ENCODE measurements around the gene SNAPC1. TPM values are rescaled to one million over a fixed set of nuclear protein-coding genes. Genes with fewer than 3 reads are reported as not detected.

Gene SNAPC1
- total and polyA plus RNA-seq, 10 of the 15 experiments (the other 5 are each of a cell fraction or from before 2014, with no cell fraction given), result 4.5 to 12.0 (median 7.4) TPM

GRCh38 chr14:61759878-61760277, 2.3 kb upstream of the SNAPC1 start:
- Histone ChIP-seq H3K4me1 (ENCODE audit: control insufficient read depth, insufficient read depth, low read length) (no peaks in the 10 kb centered on the region; the same call in 1 of the 2 replicates), H3K4me2 (ENCODE audit: control insufficient read depth, insufficient read depth) (no peak overlapping the region), H2AFZ (ENCODE audit: control insufficient read depth, low read depth, low read length) (no peak overlapping the region), H3K4me3 (no peak overlapping the region), H4K20me1 (ENCODE audit: control insufficient read depth, insufficient read depth) (no peaks in the 10 kb centered on the region), H3K79me2 (ENCODE audit: control insufficient read depth, insufficient read depth, low read length) (peaks cover 27% of the 10 kb centered on the region), H3K36me3 (ENCODE audit: control insufficient read depth in 2 of 2, insufficient read depth in 2 of 2, low read length in 1 of 2) (no peaks in the 10 kb centered on the region), H3K9me3 (replicated peaks; ENCODE audit: control insufficient read depth, insufficient read depth, low read length) (no peaks in the 10 kb centered on the region), H3K9ac (ENCODE audit: control insufficient read depth, insufficient read depth, low read length) (no peak overlapping the region), H3K27ac (ENCODE audit: control insufficient read depth, insufficient read depth) (no peak overlapping the region), H3K27me3 (replicated peaks in 1 of 2; ENCODE audit: control insufficient read depth in 2 of 2, insufficient read depth in 2 of 2, low read length in 1 of 2) (no peaks in the 10 kb centered on the region)
- TF ChIP-seq KDM1A (IDR thresholded peaks at IDR 0.05; ENCODE audit: borderline replicate concordance), result no peak
- TF ChIP-seq RB1 (IDR thresholded peaks at IDR 0.05; ENCODE audit: borderline replicate concordance), result no peak
- TF ChIP-seq, protein P1, sequence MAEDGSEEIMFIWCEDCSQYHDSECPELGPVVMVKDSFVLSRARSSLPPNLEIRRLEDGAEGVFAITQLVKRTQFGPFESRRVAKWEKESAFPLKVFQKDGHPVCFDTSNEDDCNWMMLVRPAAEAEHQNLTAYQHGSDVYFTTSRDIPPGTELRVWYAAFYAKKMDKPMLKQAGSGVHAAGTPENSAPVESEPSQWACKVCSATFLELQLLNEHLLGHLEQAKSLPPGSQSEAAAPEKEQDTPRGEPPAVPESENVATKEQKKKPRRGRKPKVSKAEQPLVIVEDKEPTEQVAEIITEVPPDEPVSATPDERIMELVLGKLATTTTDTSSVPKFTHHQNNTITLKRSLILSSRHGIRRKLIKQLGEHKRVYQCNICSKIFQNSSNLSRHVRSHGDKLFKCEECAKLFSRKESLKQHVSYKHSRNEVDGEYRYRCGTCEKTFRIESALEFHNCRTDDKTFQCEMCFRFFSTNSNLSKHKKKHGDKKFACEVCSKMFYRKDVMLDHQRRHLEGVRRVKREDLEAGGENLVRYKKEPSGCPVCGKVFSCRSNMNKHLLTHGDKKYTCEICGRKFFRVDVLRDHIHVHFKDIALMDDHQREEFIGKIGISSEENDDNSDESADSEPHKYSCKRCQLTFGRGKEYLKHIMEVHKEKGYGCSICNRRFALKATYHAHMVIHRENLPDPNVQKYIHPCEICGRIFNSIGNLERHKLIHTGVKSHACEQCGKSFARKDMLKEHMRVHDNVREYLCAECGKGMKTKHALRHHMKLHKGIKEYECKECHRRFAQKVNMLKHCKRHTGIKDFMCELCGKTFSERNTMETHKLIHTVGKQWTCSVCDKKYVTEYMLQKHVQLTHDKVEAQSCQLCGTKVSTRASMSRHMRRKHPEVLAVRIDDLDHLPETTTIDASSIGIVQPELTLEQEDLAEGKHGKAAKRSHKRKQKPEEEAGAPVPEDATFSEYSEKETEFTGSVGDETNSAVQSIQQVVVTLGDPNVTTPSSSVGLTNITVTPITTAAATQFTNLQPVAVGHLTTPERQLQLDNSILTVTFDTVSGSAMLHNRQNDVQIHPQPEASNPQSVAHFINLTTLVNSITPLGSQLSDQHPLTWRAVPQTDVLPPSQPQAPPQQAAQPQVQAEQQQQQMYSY (CRISPR knock-in tag; IDR thresholded peaks at IDR 0.05), result no peak
- no peak for TF ChIP-seq RAD21 (IDR thresholded peaks at IDR 0.05; ENCODE audit: insufficient read depth, low read depth, low read length)
- TF ChIP-seq RELA (IDR thresholded peaks at IDR 0.05; ENCODE audit: borderline replicate concordance, partially characterized antibody), result no peak
- TF ChIP-seq ZNF24 (IDR thresholded peaks at IDR 0.05), result no peak
- TF ChIP-seq, protein P2, sequence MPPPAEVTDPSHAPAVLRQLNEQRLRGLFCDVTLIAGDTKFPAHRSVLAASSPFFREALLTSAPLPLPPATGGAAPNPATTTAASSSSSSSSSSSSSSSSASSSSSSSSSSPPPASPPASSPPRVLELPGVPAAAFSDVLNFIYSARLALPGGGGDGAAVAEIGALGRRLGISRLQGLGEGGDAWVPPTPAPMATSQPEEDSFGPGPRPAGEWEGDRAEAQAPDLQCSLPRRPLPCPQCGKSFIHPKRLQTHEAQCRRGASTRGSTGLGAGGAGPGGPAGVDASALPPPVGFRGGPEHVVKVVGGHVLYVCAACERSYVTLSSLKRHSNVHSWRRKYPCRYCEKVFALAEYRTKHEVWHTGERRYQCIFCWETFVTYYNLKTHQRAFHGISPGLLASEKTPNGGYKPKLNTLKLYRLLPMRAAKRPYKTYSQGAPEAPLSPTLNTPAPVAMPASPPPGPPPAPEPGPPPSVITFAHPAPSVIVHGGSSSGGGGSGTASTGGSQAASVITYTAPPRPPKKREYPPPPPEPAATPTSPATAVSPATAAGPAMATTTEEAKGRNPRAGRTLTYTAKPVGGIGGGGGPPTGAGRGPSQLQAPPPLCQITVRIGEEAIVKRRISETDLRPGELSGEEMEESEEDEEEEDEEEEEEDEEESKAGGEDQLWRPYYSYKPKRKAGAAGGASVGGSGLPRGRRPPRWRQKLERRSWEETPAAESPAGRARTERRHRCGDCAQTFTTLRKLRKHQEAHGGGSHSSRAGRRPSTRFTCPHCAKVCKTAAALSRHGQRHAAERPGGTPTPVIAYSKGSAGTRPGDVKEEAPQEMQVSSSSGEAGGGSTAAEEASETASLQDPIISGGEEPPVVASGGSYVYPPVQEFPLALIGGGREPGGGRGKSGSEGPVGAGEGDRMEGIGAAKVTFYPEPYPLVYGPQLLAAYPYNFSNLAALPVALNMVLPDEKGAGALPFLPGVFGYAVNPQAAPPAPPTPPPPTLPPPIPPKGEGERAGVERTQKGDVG (CRISPR knock-in tag; IDR thresholded peaks at IDR 0.05), result no peak
- TF ChIP-seq, protein P3, sequence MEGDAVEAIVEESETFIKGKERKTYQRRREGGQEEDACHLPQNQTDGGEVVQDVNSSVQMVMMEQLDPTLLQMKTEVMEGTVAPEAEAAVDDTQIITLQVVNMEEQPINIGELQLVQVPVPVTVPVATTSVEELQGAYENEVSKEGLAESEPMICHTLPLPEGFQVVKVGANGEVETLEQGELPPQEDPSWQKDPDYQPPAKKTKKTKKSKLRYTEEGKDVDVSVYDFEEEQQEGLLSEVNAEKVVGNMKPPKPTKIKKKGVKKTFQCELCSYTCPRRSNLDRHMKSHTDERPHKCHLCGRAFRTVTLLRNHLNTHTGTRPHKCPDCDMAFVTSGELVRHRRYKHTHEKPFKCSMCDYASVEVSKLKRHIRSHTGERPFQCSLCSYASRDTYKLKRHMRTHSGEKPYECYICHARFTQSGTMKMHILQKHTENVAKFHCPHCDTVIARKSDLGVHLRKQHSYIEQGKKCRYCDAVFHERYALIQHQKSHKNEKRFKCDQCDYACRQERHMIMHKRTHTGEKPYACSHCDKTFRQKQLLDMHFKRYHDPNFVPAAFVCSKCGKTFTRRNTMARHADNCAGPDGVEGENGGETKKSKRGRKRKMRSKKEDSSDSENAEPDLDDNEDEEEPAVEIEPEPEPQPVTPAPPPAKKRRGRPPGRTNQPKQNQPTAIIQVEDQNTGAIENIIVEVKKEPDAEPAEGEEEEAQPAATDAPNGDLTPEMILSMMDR (IDR thresholded peaks at IDR 0.05 in 2 of 3, conservative IDR thresholded peaks at IDR 0.05 in 1 of 3; ENCODE audit: control insufficient read depth in 2 of 3, extremely low read depth in 1 of 3, insufficient read depth in 1 of 3, low read depth in 3 of 3, low read length in 3 of 3), result no peak
- TF ChIP-seq ATF3 (IDR thresholded peaks at IDR 0.05; ENCODE audit: borderline replicate concordance, extremely low read depth, low read depth, low read length), result no peak
- TF ChIP-seq, protein P4, sequence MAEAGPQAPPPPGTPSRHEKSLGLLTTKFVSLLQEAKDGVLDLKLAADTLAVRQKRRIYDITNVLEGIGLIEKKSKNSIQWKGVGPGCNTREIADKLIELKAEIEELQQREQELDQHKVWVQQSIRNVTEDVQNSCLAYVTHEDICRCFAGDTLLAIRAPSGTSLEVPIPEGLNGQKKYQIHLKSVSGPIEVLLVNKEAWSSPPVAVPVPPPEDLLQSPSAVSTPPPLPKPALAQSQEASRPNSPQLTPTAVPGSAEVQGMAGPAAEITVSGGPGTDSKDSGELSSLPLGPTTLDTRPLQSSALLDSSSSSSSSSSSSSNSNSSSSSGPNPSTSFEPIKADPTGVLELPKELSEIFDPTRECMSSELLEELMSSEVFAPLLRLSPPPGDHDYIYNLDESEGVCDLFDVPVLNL (IDR thresholded peaks at IDR 0.05; ENCODE audit: low read depth, low read length), result no peak
- no peak for TF ChIP-seq SUPT20H (IDR thresholded peaks at IDR 0.05; ENCODE audit: borderline replicate concordance, control insufficient read depth, low read depth, low read length)
- ChIA-PET CTCF (no interaction called here), POLR2A (interaction anchor here (0.6 to 9.8 kb wide), 2 partner anchors 10 to 478 kb away, joined by 4 to 130 read pairs; no protein-coding TSS in a partner anchor), RAD21 (ENCODE audit: unreplicated experiment) (interaction anchor here (6.5 kb wide), 1 partner anchor 11 kb away, joined by 102 read pairs; no protein-coding TSS in a partner anchor), SMC1A (ENCODE audit: uncharacterized antibody, unreplicated experiment) (interaction anchor here (0.6 to 6.8 kb wide), 2 partner anchors 9 to 131 kb away, joined by 3 to 122 read pairs; no protein-coding TSS in a partner anchor)
- BruUV-seq (replicated peaks), result no TSS peak
- in situ Hi-C loops (cut with MboI), result no loop called here
- intact Hi-C loops (cut with micrococcal nuclease; ENCODE audit: unreplicated experiment), result loop anchor here (5.0 kb wide), 2 partner anchors 98 to 438 kb away; partner anchors contain the start of gene PRKCH
- no peak for ATAC-seq
- WGBS (ENCODE audit: insufficient coverage, insufficient replicate concordance, low lambda C conversion rate, missing lambda C conversion rate), result 82% methylated on average over 7 of the region's 7 CpGs
- FAIRE-seq, result no peak
- no peak for DNase-seq (ENCODE audit: low read depth, low spot score)

Data from GM12878 (cell line).